ENCODE data around the gene IGSF10. TPM values are rescaled to one million over a fixed set of nuclear protein-coding genes. Genes with fewer than 3 reads are reported as not detected.

Gene IGSF10
- total and polyA plus RNA-seq, 2 donors (not counting 1 experiment from before 2014, with no cell fraction given), result 0.03 TPM; not detected in 1

GRCh38 chr3:151432616-151433372, 28.1 kb downstream of the IGSF10 start:
- ATAC-seq (ENCODE audit: low read depth) (no peak), DNase-seq (no peak)
- ChIA-PET CTCF (interaction anchor here (0.6 to 2.0 kb wide), 2 partner anchors 8 to 1717 kb away, joined by 4 to 8 read pairs; no protein-coding TSS in a partner anchor), POLR2A (no interaction called here)
- H3K4me1 ChIP-seq (ENCODE audit: control insufficient read depth in 2 of 2, insufficient read depth in 2 of 2, low read length in 2 of 2), result no peaks in the 10 kb centered on the region
- H3K4me2 ChIP-seq (replicated peaks; ENCODE audit: low read depth, low read length, poor library complexity, severe bottlenecking), result no peak overlapping the region
- peaks cover 28% of the 10 kb centered on the region for H3K4me1 Mint-ChIP-seq
- H2AFZ ChIP-seq (ENCODE audit: insufficient read depth, low read depth, low read length, poor library complexity, severe bottlenecking), result no peak overlapping the region
- TF ChIP-seq CTCF (IDR thresholded peaks at IDR 0.05) (no peak), EZH2 (IDR thresholded peaks at IDR 0.05; ENCODE audit: borderline replicate concordance, insufficient read depth, low read depth, low read length, poor library complexity, severe bottlenecking) (no peak)
- H3K9me3 ChIP-seq (ENCODE audit: control extremely low read depth in 1 of 3, control insufficient read depth in 2 of 3, insufficient read depth in 1 of 3, low read length in 2 of 3), result no peaks in the 10 kb centered on the region
- H3K27me3 Mint-ChIP-seq, result no peaks in the 10 kb centered on the region
- H3K79me2 ChIP-seq (ENCODE audit: control insufficient read depth, insufficient read depth, low read length), result no peaks in the 10 kb centered on the region
- no peak overlapping the region for H3K4me3 ChIP-seq (ENCODE audit: control extremely low read depth in 1 of 5, extremely low read depth in 1 of 5, insufficient read depth in 1 of 5, low read depth in 2 of 5, low read length in 4 of 5)
- no peaks in the 10 kb centered on the region for H3K9me3 Mint-ChIP-seq (ENCODE audit: insufficient read depth)
- H3K36me3 ChIP-seq (replicated peaks in 1 of 2; ENCODE audit: control extremely low read depth in 1 of 2, control insufficient read depth in 1 of 2, extremely low read depth in 1 of 2, insufficient read depth in 2 of 2, low read length in 1 of 2), result no peaks in the 10 kb centered on the region
- no peak overlapping the region for H3K27ac ChIP-seq (ENCODE audit: low read length in 2 of 2)
- no peak overlapping the region for H3K27ac Mint-ChIP-seq
- WGBS (ENCODE audit: insufficient coverage), result 96% methylated on average over 3 of the region's 7 CpGs
- H3K27me3 ChIP-seq (replicated peaks in 1 of 4; ENCODE audit: control extremely low read depth in 1 of 4, control insufficient read depth in 3 of 4, insufficient read depth in 4 of 4, low read length in 3 of 4), result no peaks in the 10 kb centered on the region
- H4K20me1 ChIP-seq (ENCODE audit: control insufficient read depth, insufficient read depth, low read length, poor library complexity, severe bottlenecking), result no peaks in the 10 kb centered on the region
- no peak overlapping the region for H3K4me3 Mint-ChIP-seq
- intact Hi-C loops (cut with micrococcal nuclease), result no loop called here
- H3K9ac ChIP-seq (ENCODE audit: low read length), result no peak overlapping the region

- H3K4me3 Mint-ChIP-seq, result no peak overlapping the region
- Histone ChIP-seq H3K4me3 (ENCODE audit: control extremely low read depth in 1 of 5, extremely low read depth in 1 of 5, insufficient read depth in 1 of 5, low read depth in 2 of 5, low read length in 4 of 5) (no peak overlapping the region), H2AFZ (ENCODE audit: insufficient read depth, low read depth, low read length, poor library complexity, severe bottlenecking) (no peak overlapping the region), H3K27ac (ENCODE audit: low read length in 2 of 2) (no peak overlapping the region), H4K20me1 (ENCODE audit: control insufficient read depth, insufficient read depth, low read length, poor library complexity, severe bottlenecking) (no peaks in the 10 kb centered on the region), H3K27me3 (replicated peaks in 1 of 4; ENCODE audit: control extremely low read depth in 1 of 4, control insufficient read depth in 3 of 4, insufficient read depth in 4 of 4, low read length in 3 of 4) (no peaks in the 10 kb centered on the region), H3K36me3 (replicated peaks in 1 of 2; ENCODE audit: control extremely low read depth in 1 of 2, control insufficient read depth in 1 of 2, extremely low read depth in 1 of 2, insufficient read depth in 2 of 2, low read length in 1 of 2) (no peaks in the 10 kb centered on the region), H3K4me1 (ENCODE audit: control insufficient read depth in 2 of 2, insufficient read depth in 2 of 2, low read length in 2 of 2) (no peaks in the 10 kb centered on the region), H3K9me3 (ENCODE audit: control extremely low read depth in 1 of 3, control insufficient read depth in 2 of 3, insufficient read depth in 1 of 3, low read length in 2 of 3) (no peaks in the 10 kb centered on the region), H3K79me2 (ENCODE audit: control insufficient read depth, insufficient read depth, low read length) (no peaks in the 10 kb centered on the region), H3K4me2 (replicated peaks; ENCODE audit: low read depth, low read length, poor library complexity, severe bottlenecking) (no peak overlapping the region), H3K9ac (ENCODE audit: low read length) (no peak overlapping the region)
- H3K9me3 Mint-ChIP-seq (ENCODE audit: insufficient read depth), result no peaks in the 10 kb centered on the region
- ATAC-seq (ENCODE audit: low read depth), result no peak
- DNase-seq, result no peak
- WGBS (ENCODE audit: insufficient coverage), result 63% methylated on average over 3 of the region's 3 CpGs
- no peak overlapping the region for H3K27ac Mint-ChIP-seq
- peaks cover 31% of the 10 kb centered on the region for H3K4me1 Mint-ChIP-seq
- ChIA-PET CTCF (interaction anchor here (0.6 to 2.0 kb wide), 4 partner anchors 7 to 1718 kb away, joined by 3 to 8 read pairs (median 6); no protein-coding TSS in a partner anchor), POLR2A (no interaction called here)
- intact Hi-C loops (cut with micrococcal nuclease), result no loop called here
- no peaks in the 10 kb centered on the region for H3K27me3 Mint-ChIP-seq
- TF ChIP-seq CTCF (IDR thresholded peaks at IDR 0.05) (no peak), EZH2 (IDR thresholded peaks at IDR 0.05; ENCODE audit: borderline replicate concordance, insufficient read depth, low read depth, low read length, poor library complexity, severe bottlenecking) (no peak)
Measured at GRCh38 chr3:151431940-151432339, 28.9 kb downstream of the IGSF10 start.

Data from B cell (primary cell).